ENCODE results near the gene SLC19A1. TPM values are rescaled to one million over a fixed set of nuclear protein-coding genes. Genes with fewer than 3 reads are reported as not detected.

Gene SLC19A1
- total RNA-seq, 2 donors from 2014 or later: 23.3 to 110 TPM

- Mint-ChIP-seq H3K36me3 (no peaks in the 10 kb centered on the region), H3K27ac (peak overlapping the region; percentile 95 to 98), H3K4me3 (peak overlapping the region; percentile 94), H3K4me1 (ENCODE audit: low read depth in 2 of 2) (peaks cover 28 to 32% of the 10 kb centered on the region in 2 donors), H3K9me3 (no peaks in the 10 kb centered on the region), H3K27me3 (no peaks in the 10 kb centered on the region)
- DNase-seq (ENCODE audit: low spot score) (no peak), ATAC-seq (peak in 1 of 2 donors; percentile 43)
Measured at GRCh38 chr21:45550522-45551210, 8.4 kb upstream of the SLC19A1 start.

- peak; percentile 56 for DNase-seq (ENCODE audit: low spot score)
- H3K27ac Mint-ChIP-seq: peak overlapping the region; percentile 95 to 98
- H3K4me1 Mint-ChIP-seq (ENCODE audit: low read depth in 2 of 2): peaks cover 28 to 31% of the 10 kb centered on the region in 2 donors
- H3K27me3 Mint-ChIP-seq: no peaks in the 10 kb centered on the region
- H3K36me3 Mint-ChIP-seq: no peaks in the 10 kb centered on the region
- H3K9me3 Mint-ChIP-seq: no peaks in the 10 kb centered on the region
- H3K4me3 Mint-ChIP-seq: peak overlapping the region; percentile 94
- ATAC-seq: no peak
Measured at GRCh38 chr21:45549626-45550463, 7.6 kb upstream of the SLC19A1 start.

GRCh38 chr21:45548711-45549491 is 6.7 kb upstream of the SLC19A1 start:
- Mint-ChIP-seq H3K9me3 (no peaks in the 10 kb centered on the region), H3K27me3 (no peaks in the 10 kb centered on the region), H3K27ac (peak overlapping the region in 1 of 2 donors; percentile 69), H3K4me3 (peak overlapping the region; percentile 47), H3K36me3 (no peaks in the 10 kb centered on the region), H3K4me1 (ENCODE audit: low read depth in 2 of 2) (peaks cover 24 to 26% of the 10 kb centered on the region in 2 donors)
- DNase-seq (ENCODE audit: low spot score): no peak
- ATAC-seq: no peak

DNA sequence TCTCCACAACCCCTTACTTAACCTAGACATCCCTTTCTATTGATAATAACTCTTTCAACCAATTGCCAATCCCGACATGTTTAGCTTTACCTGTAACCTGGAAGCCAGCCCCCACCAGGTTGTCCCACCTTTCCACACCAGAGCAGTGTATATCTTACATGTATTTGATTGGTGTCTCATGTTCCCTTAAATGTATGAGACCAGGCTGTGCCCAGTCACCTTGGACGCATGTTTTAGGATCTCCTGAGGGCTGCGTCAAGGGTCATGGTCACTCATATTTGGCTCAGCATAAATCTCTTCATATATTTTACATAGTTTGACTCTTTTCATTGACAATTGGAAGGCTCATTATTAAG is 5.3 kb upstream of the SLC19A1 start:
- ATAC-seq: no peak
- no peak for DNase-seq (ENCODE audit: low spot score)
- H3K4me1 Mint-ChIP-seq (ENCODE audit: low read depth in 2 of 2): peaks cover 24 to 26% of the 10 kb centered on the region in 2 donors
- no peaks in the 10 kb centered on the region for H3K9me3 Mint-ChIP-seq
- H3K36me3 Mint-ChIP-seq: no peaks in the 10 kb centered on the region
- no peak overlapping the region for H3K4me3 Mint-ChIP-seq
- H3K27ac Mint-ChIP-seq: no peak overlapping the region
- H3K27me3 Mint-ChIP-seq: no peaks in the 10 kb centered on the region

- Mint-ChIP-seq H3K4me1 (ENCODE audit: low read depth in 2 of 2) (peaks cover 23 to 24% of the 10 kb centered on the region in 2 donors), H3K9me3 (no peaks in the 10 kb centered on the region), H3K4me3 (no peak overlapping the region), H3K27ac (no peak overlapping the region), H3K27me3 (no peaks in the 10 kb centered on the region), H3K36me3 (no peaks in the 10 kb centered on the region)
- DNase-seq (ENCODE audit: low spot score): no peak
- ATAC-seq: no peak
Measured at GRCh38 chr21:45546636-45547544, 4.7 kb upstream of the SLC19A1 start.

DNA sequence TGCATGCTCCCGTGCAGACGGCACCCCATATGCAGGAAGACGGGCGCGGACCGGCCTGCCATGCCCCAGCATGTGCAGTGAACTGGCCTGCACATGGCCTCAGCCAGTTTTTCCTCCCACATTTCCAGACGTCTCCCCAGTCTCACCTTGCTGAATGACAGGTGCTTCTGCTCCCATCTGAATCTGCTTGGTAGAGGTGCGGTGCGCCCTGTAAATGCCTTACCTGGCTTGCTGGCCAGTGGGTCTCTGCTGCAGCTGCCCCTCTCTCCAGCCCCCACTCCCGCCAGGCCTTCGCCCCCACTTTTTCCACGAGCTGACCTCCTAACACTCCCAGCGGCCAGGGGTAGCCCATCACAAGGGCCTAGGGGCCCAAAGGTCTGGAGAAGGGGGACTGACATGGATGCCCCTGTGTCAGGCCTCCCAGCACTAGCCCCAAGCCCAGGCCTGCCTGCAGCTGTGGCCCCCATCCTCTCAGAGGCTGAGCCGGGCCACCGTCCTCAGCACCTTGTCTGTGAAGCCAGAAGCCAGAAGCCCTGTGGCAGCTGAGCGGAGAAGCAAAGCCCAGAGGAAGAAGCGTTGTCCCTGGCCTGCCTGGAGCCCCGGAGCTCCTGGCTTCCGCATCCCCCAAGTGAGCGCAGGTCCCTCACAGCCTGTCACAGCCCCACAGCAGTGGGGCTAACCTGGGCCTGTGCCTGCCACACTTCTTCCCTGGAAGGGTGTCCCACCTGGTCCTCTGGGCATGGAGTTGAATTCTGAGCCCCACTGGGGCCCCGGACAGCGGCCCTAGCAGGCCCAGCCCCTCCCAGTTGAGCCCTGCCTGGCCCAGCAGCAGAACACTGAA is 3.7 kb upstream of the SLC19A1 start:
- Mint-ChIP-seq H3K27me3 (no peaks in the 10 kb centered on the region), H3K36me3 (no peaks in the 10 kb centered on the region), H3K27ac (no peak overlapping the region), H3K9me3 (no peaks in the 10 kb centered on the region), H3K4me1 (ENCODE audit: low read depth in 2 of 2) (peaks cover 14 to 15% of the 10 kb centered on the region in 2 donors), H3K4me3 (no peak overlapping the region)
- no peak for ATAC-seq
- no peak for DNase-seq (ENCODE audit: low spot score)

- no peaks in the 10 kb centered on the region for H3K9me3 Mint-ChIP-seq
- ATAC-seq (no peak), DNase-seq (ENCODE audit: low spot score) (no peak)
- no peaks in the 10 kb centered on the region for H3K27me3 Mint-ChIP-seq
- no peak overlapping the region for H3K27ac Mint-ChIP-seq
- H3K4me3 Mint-ChIP-seq: no peak overlapping the region
- H3K36me3 Mint-ChIP-seq: no peaks in the 10 kb centered on the region
- H3K4me1 Mint-ChIP-seq (ENCODE audit: low read depth in 2 of 2): peaks cover 7 to 15% of the 10 kb centered on the region in 2 donors
Measured at GRCh38 chr21:45545236-45545570, 3.0 kb upstream of the SLC19A1 start.

GRCh38 chr21:45544449-45545235 is 2.4 kb upstream of the SLC19A1 start:
- peaks cover 5 to 17% of the 10 kb centered on the region in 2 donors for H3K4me1 Mint-ChIP-seq (ENCODE audit: low read depth in 2 of 2)
- H3K4me3 Mint-ChIP-seq: no peak overlapping the region
- no peaks in the 10 kb centered on the region for H3K27me3 Mint-ChIP-seq
- DNase-seq (ENCODE audit: low spot score): no peak
- no peak for ATAC-seq
- H3K9me3 Mint-ChIP-seq: no peaks in the 10 kb centered on the region
- no peaks in the 10 kb centered on the region for H3K36me3 Mint-ChIP-seq
- H3K27ac Mint-ChIP-seq: no peak overlapping the region

DNA sequence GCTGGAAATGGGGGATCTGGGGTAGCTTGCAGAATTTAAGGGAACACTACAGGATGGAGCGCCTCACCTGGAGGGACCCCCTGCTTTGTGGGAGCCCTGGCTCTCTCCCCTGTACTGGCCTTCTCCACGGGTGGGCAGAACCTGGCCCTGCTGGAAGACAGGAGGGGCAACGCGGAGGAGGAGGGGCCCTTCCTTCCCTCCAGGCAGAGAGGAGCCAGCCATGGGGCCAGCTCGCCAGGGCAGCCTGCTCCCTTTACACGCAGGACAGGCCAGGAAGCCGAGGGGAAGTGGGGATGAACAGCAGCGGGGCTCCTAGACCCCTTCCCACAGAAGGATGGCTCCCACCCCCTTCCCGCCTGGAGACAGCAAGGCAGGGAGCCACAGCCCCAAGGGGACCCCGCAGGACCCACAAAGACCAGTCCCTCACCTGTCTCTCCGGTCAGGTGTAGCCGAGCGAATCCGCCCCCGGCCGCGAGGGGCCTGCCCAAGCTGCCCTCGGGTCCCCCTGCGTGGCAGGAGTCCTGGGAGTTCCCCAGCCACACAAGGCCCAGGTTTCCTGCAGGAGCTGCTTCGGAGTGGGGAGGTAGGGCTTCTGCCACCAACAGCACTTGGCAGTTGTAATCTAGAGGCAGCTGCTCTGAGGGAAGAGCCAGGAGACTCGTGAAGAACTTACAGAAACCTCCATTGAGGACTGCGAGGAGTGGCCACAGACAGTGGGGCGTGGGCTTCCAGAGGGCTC is 1.6 kb upstream of the SLC19A1 start:
- H3K9me3 Mint-ChIP-seq: no peaks in the 10 kb centered on the region
- H3K36me3 Mint-ChIP-seq: no peaks in the 10 kb centered on the region
- H3K4me1 Mint-ChIP-seq (ENCODE audit: low read depth in 2 of 2): peaks cover 0 to 12% of the 10 kb centered on the region in 2 donors
- ATAC-seq (no peak), DNase-seq (ENCODE audit: low spot score) (no peak)
- no peaks in the 10 kb centered on the region for H3K27me3 Mint-ChIP-seq
- H3K27ac Mint-ChIP-seq: no peak overlapping the region
- H3K4me3 Mint-ChIP-seq: no peak overlapping the region

GRCh38 chr21:45543371-45543709 is 1.1 kb upstream of the SLC19A1 start:
- Mint-ChIP-seq H3K27me3 (no peaks in the 10 kb centered on the region), H3K4me3 (no peak overlapping the region)
- no peak for DNase-seq (ENCODE audit: low spot score)

GRCh38 chr21:45542667-45543370 is 579 bp upstream of the SLC19A1 start:
- no peaks in the 10 kb centered on the region for H3K27me3 Mint-ChIP-seq
- peaks cover 0 to 11% of the 10 kb centered on the region in 2 donors for H3K4me1 Mint-ChIP-seq (ENCODE audit: low read depth in 2 of 2)
- DNase-seq (ENCODE audit: low spot score) (no peak), ATAC-seq (no peak)
- H3K36me3 Mint-ChIP-seq: no peaks in the 10 kb centered on the region
- H3K9me3 Mint-ChIP-seq: no peaks in the 10 kb centered on the region
- H3K27ac Mint-ChIP-seq: no peak overlapping the region
- no peak overlapping the region for H3K4me3 Mint-ChIP-seq

More at GRCh38 chr21:45543371-45543709, 1.1 kb upstream of the SLC19A1 start:
- no peak for ATAC-seq
- Mint-ChIP-seq H3K27ac (no peak overlapping the region), H3K36me3 (no peaks in the 10 kb centered on the region), H3K9me3 (no peaks in the 10 kb centered on the region), H3K4me1 (ENCODE audit: low read depth in 2 of 2) (peaks cover 0 to 11% of the 10 kb centered on the region in 2 donors)

Data from natural killer cell treated with Interleukin-12 subunit alpha and Interleukin-12 subunit beta and Interleukin-15 and Interleukin-18, amount 100 ng/mL, for 72 hours (primary cell).